Right lobe of liver (tissue), 6 donors: ENCODE measurements around the gene UBE3B. TPM values are rescaled to one million over a fixed set of nuclear protein-coding genes. Genes with fewer than 3 reads are reported as not detected.

Experiments
- ATAC-seq, 4 donors: fragments of 200-7000 bp; cut with Tn5 transposase; one replicate each; pipeline ENCODE4 v1.9.1; 2020; ENCODE audit warnings: mild to moderate bottlenecking in 4 of 4, moderate library complexity in 4 of 4
- DNase-seq, 3 donors: peaks; one replicate each; pipeline ENCODE4 v3.0.0-alpha.2; 2020
- H3K27ac ChIP-seq, 3 donors: fragments of 200-600 bp; one replicate each; pipeline ENCODE4 v1.8.0; 2022
- H3K27me3 ChIP-seq, 2 donors: fragments of 200-600 bp; one replicate each; pipeline ENCODE4 v1.8.0; 2022
- H3K36me3 ChIP-seq, 4 donors: fragments of 200-600 bp; sonication (generic) in 1 of 4; one replicate each; pipeline versions ENCODE4 v1.5.1 to v1.8.0; 2017 to 2022; ENCODE audit warnings: control low read depth in 1 of 4
- H3K4me1 ChIP-seq, 4 donors: fragments of 200-600 bp; sonication (generic) in 1 of 4; one replicate each; pipeline versions ENCODE4 v1.5.1 to v1.8.0; 2017 to 2022; ENCODE audit warnings: control low read depth in 1 of 4
- H3K4me3 ChIP-seq, 3 donors: fragments of 200-600 bp; one replicate each; pipeline ENCODE4 v1.8.0; 2022
- H3K9me3 ChIP-seq, 4 donors: fragments of 200-600 bp; sonication (generic) in 1 of 4; one replicate each; pipeline versions ENCODE4 v1.5.1 to v1.8.0; 2017 to 2022; ENCODE audit warnings: control low read depth in 1 of 4
- POLR2A ChIP-seq: fragments of 450-650 bp; IDR thresholded peaks from one replicate; pipeline ENCODE4 v1.6.1; 2017; ENCODE audit warnings: antibody characterized with exemption, mild to moderate bottlenecking
- WGBS: methylation state at CpG from one replicate; pipeline ENCODE4 v1.1.6; 2018; ENCODE audit warnings: low coverage, low lambda C conversion rate; ENCODE audit not compliant: insufficient coverage; ENCODE audit errors: missing lambda C conversion rate; 5-methylcytosine and 5-hydroxymethylcytosine counted together
- intact Hi-C, 2 donors: fragments of 100-400 bp; cut with DNase I; formaldehyde crosslinking; loops; one replicate each; pipeline versions ENCODE4 v1.11.2 to v1.14.1; 2022
- total RNA-seq, 6 experiments: library from RNA; depleted of rRNA in 2 of 6; stranded (reverse); fragments of >200 nt in 2 of 6; fragmentation: NEBNext Ultra II Directional in 3 of 6; extraction: Animal tissue kit (Norgen Biotek cat#: 25700) in 3 of 6; gene quantifications; one replicate each; pipeline versions ENCODE4 v1.1.0 to v1.2.4, GENCODE V29; 2016 to 2023
- TF ChIP-seq, protein P1 (sequence below), 4 donors: fragments of 200-600 bp in 3 of 4; fragments of 450-650 bp in 1 of 4; IDR thresholded peaks; one replicate each; pipeline versions ENCODE4 v1.5.1 to v1.8.0; 2016 to 2022; ENCODE audit warnings: antibody characterized with exemption in 4 of 4, mild to moderate bottlenecking in 2 of 4
- donor health status: DM: no; HTN: yes; CAD: no.
- donor health status: DM: no; HTN: no; CAD: no.
- donor health status: DM: no; HTN: no; CAD: no.
- donor health status: DM: no; HTN: yes; CAD: no.
- donor health status: DM: no; HTN: yes; CAD: no.

UBE3B gene
- total RNA-seq, 6 experiments from 2014 or later = 15.3 to 31.8 (median 22.5) TPM

DNA sequence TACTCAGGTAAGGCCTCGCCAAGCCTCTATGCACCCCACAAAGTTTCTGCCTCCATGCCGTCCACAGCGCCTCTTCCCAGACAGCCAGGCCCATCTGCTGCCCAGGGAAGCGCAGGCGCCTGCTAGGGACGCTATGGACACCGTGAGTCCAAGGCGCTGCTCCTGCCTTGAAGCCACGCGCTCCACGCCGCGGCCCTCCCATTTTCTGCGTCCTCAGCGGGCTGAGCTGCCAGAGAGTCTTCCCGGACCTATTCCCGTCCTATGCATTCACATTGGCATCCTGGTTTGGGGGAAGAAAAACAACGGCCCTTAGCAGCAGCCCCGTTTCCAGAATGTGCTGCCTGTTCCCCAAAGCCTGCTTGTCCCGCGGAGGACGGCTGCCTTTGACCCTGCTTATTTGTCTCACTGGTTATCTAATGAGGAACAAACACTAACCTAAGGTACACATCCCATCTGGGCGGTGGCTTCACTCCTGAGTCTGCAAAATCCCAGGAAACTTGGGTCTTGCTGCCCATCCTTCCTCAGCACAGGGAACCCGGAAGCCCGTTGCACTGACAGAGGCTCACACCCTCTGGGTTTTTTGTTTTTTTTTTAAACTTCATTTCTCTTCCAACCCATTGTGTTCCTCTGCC, 57.9 kb downstream of the UBE3B start:
- H3K36me3 ChIP-seq = peaks cover 0 to 6% (median under 1%) of the 10 kb centered on the region in 4 donors
- H3K4me1 ChIP-seq = no peaks in the 10 kb centered on the region
- no peak overlapping the region for H3K27ac ChIP-seq
- intact Hi-C loops = no loop called here
- WGBS = 56% methylated on average over 7 of the region's 25 CpGs
- no peak for TF ChIP-seq POLR2A
- DNase-seq (peak in 1 of 3 donors; percentile 22), ATAC-seq (peak in 1 of 4 donors; percentile 33)
- H3K27me3 ChIP-seq = no peaks in the 10 kb centered on the region
- no peaks in the 10 kb centered on the region for H3K9me3 ChIP-seq
- no peak overlapping the region for H3K4me3 ChIP-seq

DNA sequence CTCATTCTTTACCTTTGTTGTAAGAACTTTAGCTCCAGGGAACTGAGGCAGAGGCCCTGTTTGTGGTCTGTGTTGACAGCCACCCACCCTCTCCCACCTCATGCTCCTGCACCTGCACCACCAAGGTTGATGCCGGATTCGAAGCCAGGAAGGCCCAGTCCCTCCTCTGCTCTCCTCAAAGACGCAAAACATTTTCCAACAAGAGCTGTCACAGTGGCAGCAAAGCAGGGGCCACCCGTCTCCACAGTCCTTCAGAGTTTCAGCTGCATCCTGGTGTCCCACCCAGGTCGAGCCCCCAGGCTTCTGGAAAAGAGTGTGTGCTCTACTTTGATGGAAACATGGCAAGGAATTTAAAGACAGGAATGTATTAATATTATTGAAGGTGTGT, 58.4 kb downstream of the UBE3B start:
- no peak for ATAC-seq
- peak in 1 of 3 donors; percentile 18 for DNase-seq

DNA sequence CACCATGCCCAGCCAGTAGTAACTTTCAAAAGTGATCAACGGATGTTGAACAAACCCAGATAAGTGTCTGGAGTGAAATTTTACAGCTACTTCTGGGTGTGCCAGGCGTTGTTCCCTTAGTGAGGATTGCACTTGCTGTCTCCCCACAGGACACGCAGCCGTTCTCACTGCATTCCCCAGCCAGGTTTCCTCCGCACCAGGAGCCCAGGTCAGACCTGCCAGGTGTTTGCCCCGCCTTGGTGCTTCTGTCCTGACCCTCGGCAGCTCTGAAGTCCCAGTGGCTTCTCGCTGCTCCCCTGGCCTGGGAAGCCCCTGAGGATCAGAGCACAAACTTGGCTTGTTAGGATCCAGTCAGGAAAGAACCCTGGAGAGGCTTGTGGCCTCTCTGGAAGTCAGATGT, 59.7 kb downstream of the UBE3B start:
- no peak for ATAC-seq
- H3K27ac ChIP-seq = no peak overlapping the region
- H3K27me3 ChIP-seq = no peaks in the 10 kb centered on the region
- H3K36me3 ChIP-seq = no peaks in the 10 kb centered on the region
- intact Hi-C loops = no loop called here
- WGBS = 88% methylated on average over 4 of the region's 8 CpGs
- H3K4me3 ChIP-seq = no peak overlapping the region
- H3K9me3 ChIP-seq = no peaks in the 10 kb centered on the region
- no peak for TF ChIP-seq POLR2A
- TF ChIP-seq, protein P1, sequence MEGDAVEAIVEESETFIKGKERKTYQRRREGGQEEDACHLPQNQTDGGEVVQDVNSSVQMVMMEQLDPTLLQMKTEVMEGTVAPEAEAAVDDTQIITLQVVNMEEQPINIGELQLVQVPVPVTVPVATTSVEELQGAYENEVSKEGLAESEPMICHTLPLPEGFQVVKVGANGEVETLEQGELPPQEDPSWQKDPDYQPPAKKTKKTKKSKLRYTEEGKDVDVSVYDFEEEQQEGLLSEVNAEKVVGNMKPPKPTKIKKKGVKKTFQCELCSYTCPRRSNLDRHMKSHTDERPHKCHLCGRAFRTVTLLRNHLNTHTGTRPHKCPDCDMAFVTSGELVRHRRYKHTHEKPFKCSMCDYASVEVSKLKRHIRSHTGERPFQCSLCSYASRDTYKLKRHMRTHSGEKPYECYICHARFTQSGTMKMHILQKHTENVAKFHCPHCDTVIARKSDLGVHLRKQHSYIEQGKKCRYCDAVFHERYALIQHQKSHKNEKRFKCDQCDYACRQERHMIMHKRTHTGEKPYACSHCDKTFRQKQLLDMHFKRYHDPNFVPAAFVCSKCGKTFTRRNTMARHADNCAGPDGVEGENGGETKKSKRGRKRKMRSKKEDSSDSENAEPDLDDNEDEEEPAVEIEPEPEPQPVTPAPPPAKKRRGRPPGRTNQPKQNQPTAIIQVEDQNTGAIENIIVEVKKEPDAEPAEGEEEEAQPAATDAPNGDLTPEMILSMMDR (IDR thresholded peaks at IDR 0.05) = no peak
- DNase-seq = no peak
- H3K4me1 ChIP-seq = no peaks in the 10 kb centered on the region

More for the DNA sequence above, 58.4 kb downstream of the UBE3B start:
- WGBS = 77% methylated on average over 3 of the region's 5 CpGs
- Histone ChIP-seq H3K4me1 (no peaks in the 10 kb centered on the region), H3K27ac (no peak overlapping the region), H3K4me3 (no peak overlapping the region), H3K36me3 (peaks cover 0 to 1% (median 0%) of the 10 kb centered on the region in 4 donors), H3K9me3 (no peaks in the 10 kb centered on the region), H3K27me3 (no peaks in the 10 kb centered on the region)
- TF ChIP-seq POLR2A = no peak
- TF ChIP-seq, protein P1 (IDR thresholded peaks at IDR 0.05) = no peak
- intact Hi-C loops = no loop called here

DNA sequence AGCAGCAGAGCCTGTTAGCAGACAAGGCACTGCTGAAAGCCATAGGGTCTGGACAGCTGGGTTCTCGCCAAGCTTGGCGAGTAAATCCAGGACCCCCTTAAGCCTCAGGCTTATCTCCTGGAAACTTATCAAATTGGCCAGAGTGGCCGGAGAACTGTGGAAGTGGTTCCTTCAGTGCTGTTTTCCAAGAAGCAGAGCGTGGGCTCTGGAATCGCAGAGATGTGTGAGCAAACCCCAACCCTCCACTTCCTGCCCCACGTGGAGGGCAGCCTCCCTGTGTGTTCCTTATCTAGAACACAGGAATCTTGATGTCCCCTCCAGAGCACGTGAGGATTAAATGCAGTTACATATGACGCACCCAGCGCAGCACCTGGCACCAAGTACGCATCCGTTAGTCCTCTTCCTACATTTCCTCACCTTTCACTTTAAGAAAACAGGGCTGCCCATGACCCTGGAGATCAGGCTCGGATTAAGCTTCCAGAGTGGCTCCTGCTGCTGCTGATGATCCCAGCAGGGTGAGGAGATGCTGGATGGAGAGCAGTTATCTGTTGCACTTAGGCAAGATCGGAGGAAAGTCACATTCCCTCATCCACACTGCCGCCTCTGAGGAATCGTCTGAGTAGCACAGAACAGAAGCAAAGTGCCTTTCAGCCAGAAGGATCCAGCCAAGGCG, 60.9 kb downstream of the UBE3B start:
- no peaks in the 10 kb centered on the region for H3K36me3 ChIP-seq
- 62% methylated on average over 6 of the region's 16 CpGs for WGBS
- DNase-seq = peak in 1 of 3 donors; percentile 11

DNA sequence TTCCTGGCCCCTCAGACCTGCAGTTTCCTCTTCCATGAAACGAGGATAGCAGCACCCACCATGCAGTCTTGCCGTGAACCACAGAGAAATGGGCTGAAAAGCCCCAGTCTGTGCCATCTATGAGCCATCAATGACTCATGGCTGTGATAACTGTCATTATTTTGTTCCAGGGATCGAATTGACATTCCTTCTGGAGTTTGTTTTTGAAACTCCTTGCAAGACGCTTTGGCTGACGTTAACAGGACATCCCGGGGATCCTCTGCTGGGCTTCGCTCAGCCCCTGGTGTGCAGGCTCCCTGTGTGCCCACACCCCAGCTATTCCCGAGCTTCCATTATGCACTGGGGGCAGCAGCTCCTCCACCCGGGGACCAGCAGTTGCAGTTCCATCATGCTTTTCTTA, 62.1 kb downstream of the UBE3B start:
- DNase-seq (no peak), ATAC-seq (no peak)
- TF ChIP-seq, protein P1 (IDR thresholded peaks at IDR 0.05) = no peak
- no peak for TF ChIP-seq POLR2A
- Histone ChIP-seq H3K27ac (no peak overlapping the region), H3K27me3 (no peaks in the 10 kb centered on the region), H3K9me3 (no peaks in the 10 kb centered on the region), H3K4me3 (no peak overlapping the region), H3K36me3 (no peaks in the 10 kb centered on the region), H3K4me1 (no peaks in the 10 kb centered on the region)
- 83% methylated on average over 4 of the region's 9 CpGs for WGBS
- intact Hi-C loops = no loop called here

More for the DNA sequence above, 60.9 kb downstream of the UBE3B start:
- H3K27ac ChIP-seq = no peak overlapping the region
- H3K4me3 ChIP-seq = no peak overlapping the region
- H3K9me3 ChIP-seq = no peaks in the 10 kb centered on the region
- TF ChIP-seq, protein P1 (IDR thresholded peaks at IDR 0.05) = no peak
- no peak for TF ChIP-seq POLR2A
- ATAC-seq = no peak
- H3K27me3 ChIP-seq = no peaks in the 10 kb centered on the region
- H3K4me1 ChIP-seq = no peaks in the 10 kb centered on the region
- intact Hi-C loops = no loop called here
